GM18508 (cell line): ENCODE data around the gene SALL3.

Experiments
- ATAC-seq: cut with Tn5 transposase; IDR thresholded peaks from one replicate; pipeline ENCODE4 v1.9.1; 2021; ENCODE audit warnings: moderate number of reproducible peaks; ENCODE audit not compliant: insufficient read depth, unreplicated experiment

Gene SALL3

GRCh38 chr18:78998371-78999071, 18.9 kb downstream of the SALL3 start:
- no peak for ATAC-seq

- no peak for ATAC-seq
Observed at GRCh38 chr18:78999939-79000338, 20.3 kb downstream of the SALL3 start.

GRCh38 chr18:79000997-79001396, 21.4 kb downstream of the SALL3 start:
- ATAC-seq = no peak

- no peak for ATAC-seq
Observed at GRCh38 chr18:79005653-79006052, 26.0 kb downstream of the SALL3 start.

- no peak for ATAC-seq
Observed at GRCh38 chr18:79006106-79006795, 26.6 kb downstream of the SALL3 start.

GRCh38 chr18:79007440-79007839, 27.8 kb downstream of the SALL3 start:
- ATAC-seq = no peak

- ATAC-seq = no peak
Observed at GRCh38 chr18:79008356-79008940, 28.8 kb downstream of the SALL3 start.

- no peak for ATAC-seq
Observed at GRCh38 chr18:79010802-79011201, 31.2 kb downstream of the SALL3 start.

- ATAC-seq = no peak
Observed at GRCh38 chr18:79011300-79011870, 31.8 kb downstream of the SALL3 start.

GRCh38 chr18:79013869-79014268, 34.3 kb downstream of the SALL3 start:
- no peak for ATAC-seq

GRCh38 chr18:79018911-79019310, 39.3 kb downstream of the SALL3 start:
- no peak for ATAC-seq

GRCh38 chr18:79019881-79020280, 40.3 kb downstream of the SALL3 start:
- no peak for ATAC-seq

- ATAC-seq = no peak
Observed at GRCh38 chr18:79022603-79023002, 43.0 kb downstream of the SALL3 start.

GRCh38 chr18:79026491-79026890, 46.9 kb downstream of the SALL3 start:
- ATAC-seq = no peak

GRCh38 chr18:79030680-79031079, 51.1 kb downstream of the SALL3 start:
- no peak for ATAC-seq

- ATAC-seq = no peak
Observed at GRCh38 chr18:79042276-79042675, 62.7 kb downstream of the SALL3 start.

GRCh38 chr18:79043288-79043687, 63.7 kb downstream of the SALL3 start:
- no peak for ATAC-seq

- ATAC-seq = no peak
Observed at GRCh38 chr18:79046522-79046921, 66.9 kb downstream of the SALL3 start.

- no peak for ATAC-seq
Observed at GRCh38 chr18:79047556-79048244, 68.1 kb downstream of the SALL3 start.

GRCh38 chr18:79048245-79048632, 68.6 kb downstream of the SALL3 start:
- ATAC-seq = no peak

- ATAC-seq = no peak
Observed at GRCh38 chr18:79049506-79049905, 69.9 kb downstream of the SALL3 start.
